AG04450 (cell line): ENCODE results near the gene SLC25A13. TPM values are rescaled to one million over a fixed set of nuclear protein-coding genes. Genes with fewer than 3 reads are reported as not detected.

Source experiments
- CTCF ChIA-PET: fragments of 300-600, 350-600 bp; formaldehyde crosslinking; extraction: SDS; loops from one replicate; lab custom pipeline; 2022; ENCODE audit warnings: antibody characterized with exemption, inconsistent platforms; lab: Charles Lee
- POLR2A ChIA-PET: fragments of 350-600 bp; formaldehyde crosslinking; extraction: SDS; loops from one replicate; lab custom pipeline; 2021; ENCODE audit warnings: antibody characterized with exemption, inconsistent platforms; lab: Yijun Ruan, JAX
- DNase-seq: peaks from one replicate; pipeline ENCODE4 v3.0.0-alpha.2; 2011; ENCODE audit warnings: low read depth, low spot score
- H3K27ac ChIP-seq: one replicate; pipeline ENCODE4 v1.5.1; 2012; ENCODE audit warnings: low read depth, low read length, control low read depth
- H3K27me3 ChIP-seq: one replicate; pipeline ENCODE4 v1.6.0; 2012; ENCODE audit warnings: low read length; ENCODE audit not compliant: control insufficient read depth, insufficient read depth
- H3K4me3 ChIP-seq: 2 replicates; pipeline ENCODE4 v1.5.1; 2011; ENCODE audit warnings: mild to moderate bottlenecking, low read depth, low read length, control low read depth
- H3K9me3 ChIP-seq: 2 replicates; pipeline ENCODE4 v1.5.1; 2012; ENCODE audit warnings: low read length; ENCODE audit not compliant: control insufficient read depth, insufficient read depth
- polyA plus RNA-seq: library from polyadenylated mRNA; depleted of rRNA; stranded (reverse); fragments of >200 nt; gene quantifications from 2 replicates; pipeline ENCODE4 v1.2.3, GENCODE V29; 2011
- TF ChIP-seq, protein P1 (sequence below): IDR thresholded peaks from 2 replicates; pipeline ENCODE4 v1.5.1; 2011; ENCODE audit warnings: low read depth, low read length, control low read depth, inconsistent platforms

The SLC25A13 gene
- polyA plus RNA-seq, 1 experiment = 17.3 TPM

DNA sequence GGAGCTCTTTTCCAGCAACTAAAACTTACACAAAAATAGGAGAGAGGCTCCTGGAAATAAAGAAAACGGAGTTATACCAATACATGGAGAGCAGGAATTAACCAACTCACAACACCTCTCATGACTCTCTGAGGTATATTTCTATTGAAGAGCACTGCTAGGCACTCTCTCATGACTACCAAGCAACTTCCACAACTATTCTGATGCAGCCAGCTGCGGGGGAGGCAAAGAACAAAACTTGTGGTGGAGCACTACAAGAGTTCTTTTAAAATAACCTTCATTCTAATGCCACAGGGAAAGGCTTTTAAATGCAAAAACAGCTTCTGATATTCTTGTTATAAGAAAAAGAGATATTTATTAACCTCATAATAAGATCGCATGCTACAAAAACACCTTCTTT is 140.7 kb downstream of the SLC25A13 start:
- POLR2A ChIA-PET = no interaction called here
- no peak for DNase-seq
- Histone ChIP-seq H3K4me3 (no peak overlapping the region), H3K27me3 (no peaks in the 10 kb centered on the region), H3K27ac (no peak overlapping the region), H3K9me3 (no peaks in the 10 kb centered on the region)
- CTCF ChIA-PET = no interaction called here
- TF ChIP-seq, protein P1, sequence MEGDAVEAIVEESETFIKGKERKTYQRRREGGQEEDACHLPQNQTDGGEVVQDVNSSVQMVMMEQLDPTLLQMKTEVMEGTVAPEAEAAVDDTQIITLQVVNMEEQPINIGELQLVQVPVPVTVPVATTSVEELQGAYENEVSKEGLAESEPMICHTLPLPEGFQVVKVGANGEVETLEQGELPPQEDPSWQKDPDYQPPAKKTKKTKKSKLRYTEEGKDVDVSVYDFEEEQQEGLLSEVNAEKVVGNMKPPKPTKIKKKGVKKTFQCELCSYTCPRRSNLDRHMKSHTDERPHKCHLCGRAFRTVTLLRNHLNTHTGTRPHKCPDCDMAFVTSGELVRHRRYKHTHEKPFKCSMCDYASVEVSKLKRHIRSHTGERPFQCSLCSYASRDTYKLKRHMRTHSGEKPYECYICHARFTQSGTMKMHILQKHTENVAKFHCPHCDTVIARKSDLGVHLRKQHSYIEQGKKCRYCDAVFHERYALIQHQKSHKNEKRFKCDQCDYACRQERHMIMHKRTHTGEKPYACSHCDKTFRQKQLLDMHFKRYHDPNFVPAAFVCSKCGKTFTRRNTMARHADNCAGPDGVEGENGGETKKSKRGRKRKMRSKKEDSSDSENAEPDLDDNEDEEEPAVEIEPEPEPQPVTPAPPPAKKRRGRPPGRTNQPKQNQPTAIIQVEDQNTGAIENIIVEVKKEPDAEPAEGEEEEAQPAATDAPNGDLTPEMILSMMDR = no peak

GRCh38 chr7:96179837-96180236 is 142.1 kb downstream of the SLC25A13 start:
- H3K27me3 ChIP-seq = no peaks in the 10 kb centered on the region
- CTCF ChIA-PET = no interaction called here
- no peak overlapping the region for H3K27ac ChIP-seq
- DNase-seq = no peak
- TF ChIP-seq, protein P1 = no peak
- no peak overlapping the region for H3K4me3 ChIP-seq
- H3K9me3 ChIP-seq = no peaks in the 10 kb centered on the region
- POLR2A ChIA-PET = no interaction called here

DNA sequence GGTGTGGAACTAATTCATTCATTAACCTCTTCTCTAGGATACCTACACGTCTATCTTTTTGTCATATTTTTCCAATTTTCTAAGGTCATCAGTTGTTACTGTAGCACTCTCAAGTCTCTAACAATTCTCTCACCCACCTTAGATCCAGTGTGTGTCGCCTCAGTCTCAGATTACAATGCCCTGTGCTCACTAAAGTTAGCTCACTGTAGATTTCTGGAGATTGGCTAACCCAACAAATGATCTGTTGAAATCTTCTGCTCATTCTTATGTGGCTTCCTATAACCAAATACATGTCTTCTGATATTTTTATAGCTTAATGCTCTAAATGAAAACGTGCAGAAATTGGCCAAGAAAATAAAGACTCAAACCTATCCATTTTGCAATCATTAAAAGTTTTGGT is 142.6 kb downstream of the SLC25A13 start:
- no peak for DNase-seq
- POLR2A ChIA-PET = no interaction called here

DNA sequence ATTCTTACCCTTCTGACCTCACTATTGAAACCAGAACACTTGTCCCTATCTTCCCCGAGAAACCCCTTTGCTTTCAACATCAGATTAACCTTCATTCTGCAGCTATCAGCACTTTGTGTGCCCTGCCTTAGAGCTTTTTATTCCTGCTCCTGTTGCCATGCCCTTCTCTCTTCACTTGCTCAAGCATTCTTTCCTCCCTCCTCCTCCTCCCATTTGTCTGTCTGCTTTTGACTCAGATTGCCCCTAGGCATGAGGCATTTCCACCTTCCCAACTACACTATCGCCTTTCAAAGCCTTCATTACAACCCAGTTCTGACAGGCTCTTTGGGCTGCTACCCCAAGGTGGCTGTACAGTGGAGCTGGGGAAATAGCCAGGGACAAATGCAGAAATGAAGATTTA is 143.3 kb downstream of the SLC25A13 start:
- no peaks in the 10 kb centered on the region for H3K9me3 ChIP-seq
- no peak overlapping the region for H3K27ac ChIP-seq
- H3K27me3 ChIP-seq = no peaks in the 10 kb centered on the region
- ChIA-PET CTCF (interaction anchor here (1.6 kb wide), 1 partner anchor 849 kb away, joined by 3 read pairs; no protein-coding TSS in a partner anchor), POLR2A (no interaction called here)
- TF ChIP-seq, protein P1 = no peak
- DNase-seq = no peak
- no peak overlapping the region for H3K4me3 ChIP-seq

More for the DNA sequence above, 142.6 kb downstream of the SLC25A13 start:
- H3K4me3 ChIP-seq = no peak overlapping the region
- CTCF ChIA-PET = interaction anchor here (1.6 kb wide), 1 partner anchor 848 kb away, joined by 3 read pairs; no protein-coding TSS in a partner anchor
- H3K27me3 ChIP-seq = no peaks in the 10 kb centered on the region
- TF ChIP-seq, protein P1 = no peak
- no peak overlapping the region for H3K27ac ChIP-seq
- H3K9me3 ChIP-seq = no peaks in the 10 kb centered on the region

DNA sequence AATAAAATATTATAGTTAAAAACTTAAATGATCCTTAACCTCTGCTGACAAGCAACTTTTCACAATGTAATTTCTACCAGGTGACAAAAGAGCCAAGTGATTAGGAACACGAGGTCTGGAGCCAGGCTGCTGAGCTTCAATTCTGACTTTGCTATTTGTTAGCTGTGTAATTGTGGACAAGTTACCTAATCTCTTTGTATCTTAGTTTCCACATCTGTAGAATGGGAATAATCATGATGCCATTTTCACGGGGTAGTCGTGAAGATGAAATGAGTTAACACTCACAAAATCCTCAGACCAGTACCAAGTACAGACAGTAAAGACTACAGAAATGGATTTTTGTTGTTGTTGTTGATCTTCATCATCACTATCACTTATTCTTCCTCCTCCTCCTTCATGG is 144.5 kb downstream of the SLC25A13 start:
- no peak for DNase-seq
- Histone ChIP-seq H3K27ac (no peak overlapping the region), H3K27me3 (no peaks in the 10 kb centered on the region), H3K9me3 (no peaks in the 10 kb centered on the region), H3K4me3 (no peak overlapping the region)
- TF ChIP-seq, protein P1 = no peak
- CTCF ChIA-PET = no interaction called here
- POLR2A ChIA-PET = no interaction called here
